K562 (cell line): ENCODE results near the gene C7. TPM values are rescaled to one million over a fixed set of nuclear protein-coding genes. Genes with fewer than 3 reads are reported as not detected.

ENCODE experiments used
- ATAC-seq: fragments of 200-7000 bp; cut with Tn5 transposase; 3 replicates; pipeline ENCODE4 v1.9.1; 2020; ENCODE audit warnings: moderate library complexity
- BruUV-seq: library from RNA; stranded (reverse); fragments of 400-500 nt; replicated peaks from 2 replicates; lab custom pipeline; 2021; lab: Mats Ljungman, UMichigan
- CTCF ChIA-PET: fragments of 300-600 bp; formaldehyde crosslinking; extraction: SDS; loops from one replicate; lab custom pipeline; 2021; ENCODE audit warnings: low intra/inter-chr PET ratio; lab: Yijun Ruan, JAX
- POLR2A ChIA-PET: fragments of 300-600, 350-650 bp; sonication (Branson Sonifier 250); formaldehyde crosslinking; extraction: SDS; loops from one replicate; lab custom pipeline; 2021; ENCODE audit warnings: antibody characterized with exemption, inconsistent platforms; lab: Yijun Ruan, JAX
- DNase-seq, 4 experiments: peaks; one replicate each; pipeline versions ENCODE4 v3.0.0 to v3.0.0-alpha.2; 2011 to 2018; ENCODE audit warnings: low spot score in 3 of 4, mixed read lengths in 3 of 4; ENCODE audit errors: extremely low read depth in 1 of 4
- FAIRE-seq: peaks from 2 replicates; lab custom pipeline; 2011; peaks lifted over from hg19 to GRCh38; lab: Jason Lieb, UNC
- H2AFZ ChIP-seq: 2 replicates; pipeline ENCODE4 v1.6.0; 2011; ENCODE audit warnings: low read depth, low read length, control low read depth, inconsistent platforms
- H3K27ac ChIP-seq: fragments of 200-600 bp; 3 replicates; pipeline ENCODE4 v1.8.0; 2011; ENCODE audit warnings: low read depth, mild to moderate bottlenecking, control low read depth, inconsistent platforms, low read length, moderate library complexity, mixed read lengths; ENCODE audit errors: extremely low read depth
- H3K27me3 ChIP-seq, 2 experiments: fragments of 300-600 bp in 1 of 2; 2 replicates in 1 of 2; 3 replicates in 1 of 2; pipeline versions ENCODE4 v1.6.0 to v1.8.0; 2011; ENCODE audit warnings: inconsistent platforms in 2 of 2, low read length in 2 of 2, mild to moderate bottlenecking in 1 of 2, mixed read lengths in 1 of 2, moderate library complexity in 1 of 2; ENCODE audit not compliant: control insufficient read depth in 2 of 2, insufficient read depth in 2 of 2
- H3K36me3 ChIP-seq: fragments of 300-600 bp; 3 replicates; pipeline ENCODE4 v1.8.0; 2011; ENCODE audit warnings: mild to moderate bottlenecking, low read length, inconsistent platforms; ENCODE audit not compliant: control insufficient read depth, insufficient read depth
- H3K4me1 ChIP-seq, 2 experiments: fragments of 200-600 bp in 1 of 2; replicated peaks in 1 of 2; 2 replicates in 1 of 2; 3 replicates in 1 of 2; pipeline versions ENCODE4 v1.5.1 to v1.8.0; 2011; ENCODE audit warnings: inconsistent platforms in 2 of 2, low read length in 2 of 2, mild to moderate bottlenecking in 1 of 2, mixed read lengths in 1 of 2, moderate library complexity in 1 of 2; ENCODE audit not compliant: control insufficient read depth in 2 of 2, insufficient read depth in 2 of 2
- H3K4me2 ChIP-seq: 2 replicates; pipeline ENCODE4 v1.6.1; 2011; ENCODE audit warnings: low read length, control low read depth, inconsistent platforms, mixed read lengths; ENCODE audit not compliant: insufficient read depth
- H3K4me3 ChIP-seq: fragments of 200-600 bp; sonication (generic), shearing (Covaris generic); 2 replicates; pipeline ENCODE4 v1.5.1; 2016; ENCODE audit warnings: control low read depth, inconsistent platforms
- H3K79me2 ChIP-seq: fragments of 200-600 bp; 3 replicates; pipeline ENCODE4 v1.8.0; 2011; ENCODE audit warnings: low read length, inconsistent platforms; ENCODE audit not compliant: control insufficient read depth, insufficient read depth
- H3K9ac ChIP-seq, 2 experiments: 2 replicates each; pipeline versions ENCODE4 v1.6.0 to v1.6.1; 2011; ENCODE audit warnings: low read depth in 2 of 2, low read length in 2 of 2, control low read depth in 1 of 2, inconsistent platforms in 1 of 2, mild to moderate bottlenecking in 1 of 2, mixed read lengths in 1 of 2; ENCODE audit not compliant: insufficient read depth in 1 of 2
- H3K9me1 ChIP-seq: one replicate; pipeline ENCODE4 v1.6.0; 2011; ENCODE audit warnings: inconsistent platforms, mild to moderate bottlenecking, low read length, moderate library complexity; ENCODE audit not compliant: control insufficient read depth, insufficient read depth
- H3K9me3 ChIP-seq: replicated peaks from 2 replicates; pipeline ENCODE4 v1.5.1; 2011; ENCODE audit warnings: low read depth, low read length, inconsistent platforms; ENCODE audit not compliant: control insufficient read depth, insufficient read depth
- H4K20me1 ChIP-seq: replicated peaks from 2 replicates; pipeline ENCODE4 v1.6.1; 2011; ENCODE audit warnings: low read length, inconsistent platforms, mixed read lengths; ENCODE audit not compliant: control insufficient read depth, insufficient read depth
- BRF1 ChIP-seq: IDR thresholded peaks from 3 replicates; pipeline ENCODE4 v1.6.1; 2011; ENCODE audit warnings: borderline replicate concordance, mild to moderate bottlenecking; ENCODE audit not compliant: insufficient read length; ENCODE audit errors: extremely low read depth
- C11orf30 ChIP-seq: fragments of 450-650 bp; IDR thresholded peaks from 2 replicates; pipeline ENCODE4 v1.6.1; 2016; ENCODE audit warnings: low read depth, mild to moderate bottlenecking
- L3MBTL2 ChIP-seq: fragments of 450-650 bp; IDR thresholded peaks from 2 replicates; pipeline ENCODE4 v1.6.1; 2016; ENCODE audit warnings: mild to moderate bottlenecking, moderate library complexity
- ZKSCAN3 ChIP-seq: fragments of 250-450 bp; sonication (Bioruptor Pico); IDR thresholded peaks from 2 replicates; pipeline ENCODE4 v1.4.0; 2020
- ZNF146 ChIP-seq: IDR thresholded peaks from one replicate; pipeline ENCODE4 v1.6.1; 2018; ENCODE audit warnings: missing compliant biosample characterization; ENCODE audit not compliant: unreplicated experiment
- ZNF184 ChIP-seq: sonication (generic); formaldehyde crosslinking; IDR thresholded peaks from 2 replicates; pipeline ENCODE4 v1.5.0; 2020; ENCODE audit warnings: missing genetic modification reagents
- ZNF316 ChIP-seq: fragments of 450-650 bp; IDR thresholded peaks from 2 replicates; pipeline ENCODE4 v1.6.1; 2016
- WGBS: fragments of 100-300 bp; shearing (Covaris generic); methylation state at CpG from one replicate; pipeline ENCODE4 v1.1.6; 2016; ENCODE audit warnings: low coverage, mixed read lengths; ENCODE audit not compliant: insufficient coverage; ENCODE audit errors: missing lambda C conversion rate; 5-methylcytosine and 5-hydroxymethylcytosine counted together
- in situ Hi-C: fragments of 300-500 bp; cut with MboI; formaldehyde crosslinking; loops from 4 replicates; pipeline ENCODE4 v1.15.0; 2018; ENCODE audit warnings: inconsistent platforms, mixed read lengths
- intact Hi-C: fragments of 100-400 bp; cut with micrococcal nuclease; formaldehyde crosslinking; loops from 2 replicates; pipeline ENCODE4 v1.14.2; 2022
- polyA plus RNA-seq, 8 experiments: library from polyadenylated mRNA; depleted of rRNA in 4 of 8; stranded (reverse) in 5 of 8; unstranded in 3 of 8; fragments of >200 nt; fragmentation: Nextera tagmentation in 2 of 8; fragmentation: Illumina TruSeq in 1 of 8; extraction: Ambion mirVana in 2 of 8; extraction: Trizol in 1 of 8; gene quantifications; 2 replicates each; pipeline versions ENCODE4 v1.2.1 to v1.2.3, GENCODE V29; 2011 to 2014; ENCODE audit warnings: inconsistent platforms in 1 of 8, missing spikeins in 1 of 8
- total RNA-seq, 7 experiments: library from RNA; depleted of rRNA in 6 of 7; stranded (reverse); fragments of >200 nt in 6 of 7; fragmentation: Illumina TruSeq in 2 of 7; extraction: Trizol in 2 of 7; gene quantifications; 2 replicates each; pipeline versions ENCODE4 v1.2.1 to v1.2.3, GENCODE V29; 2011 to 2021; ENCODE audit warnings: low replicate concordance in 1 of 7

C7 gene
- total and polyA plus RNA-seq, 9 of the 15 experiments (the other 6 are each of a cell fraction or from before 2014, with no cell fraction given) = 0.82 TPM; not detected in 8

GRCh38 chr5:40960037-40960436 lies 50.7 kb downstream of the C7 start:
- H3K4me1 ChIP-seq = no peaks in the 10 kb centered on the region
- ATAC-seq (no peak), DNase-seq (no peak), FAIRE-seq (no peak)
- no peak overlapping the region for H3K4me2 ChIP-seq
- POLR2A ChIA-PET = interaction anchor here (0.7 kb wide), 1 partner anchor 1681 kb away, joined by 3 read pairs; no protein-coding TSS in a partner anchor
- H3K9me3 ChIP-seq = no peaks in the 10 kb centered on the region
- no peak overlapping the region for H3K4me3 ChIP-seq
- H3K27ac ChIP-seq = no peak overlapping the region
- H3K27me3 ChIP-seq = no peaks in the 10 kb centered on the region
- in situ Hi-C loops (no loop called here), intact Hi-C loops (no loop called here)
- no peaks in the 10 kb centered on the region for H3K9me1 ChIP-seq
- TF ChIP-seq BRF1 (no peak), ZNF184 (no peak), L3MBTL2 (no peak), ZNF146 (CRISPR knock-in tag) (no peak), ZKSCAN3 (no peak), C11orf30 (peak; percentile 7; the same call in 1 of the 2 replicates), ZNF316 (peak; percentile 36; the same call in 1 of the 2 replicates)
- H3K79me2 ChIP-seq = no peaks in the 10 kb centered on the region
- no TSS peak for BruUV-seq
- no peak overlapping the region for H3K9ac ChIP-seq
- H4K20me1 ChIP-seq = no peaks in the 10 kb centered on the region
- WGBS = 0% methylated on average over 1 of the region's 1 CpG
- no peaks in the 10 kb centered on the region for H3K36me3 ChIP-seq
- CTCF ChIA-PET = no interaction called here
- H2AFZ ChIP-seq = no peak overlapping the region
